CD4-positive, alpha-beta T cell treated with Interleukin-15 for 1 hour (primary cell): ENCODE results near the gene NTM.

Experiments
- DNase-seq: peaks from one replicate; pipeline ENCODE4 v3.0.0-alpha.2; 2020

Gene NTM

DNA sequence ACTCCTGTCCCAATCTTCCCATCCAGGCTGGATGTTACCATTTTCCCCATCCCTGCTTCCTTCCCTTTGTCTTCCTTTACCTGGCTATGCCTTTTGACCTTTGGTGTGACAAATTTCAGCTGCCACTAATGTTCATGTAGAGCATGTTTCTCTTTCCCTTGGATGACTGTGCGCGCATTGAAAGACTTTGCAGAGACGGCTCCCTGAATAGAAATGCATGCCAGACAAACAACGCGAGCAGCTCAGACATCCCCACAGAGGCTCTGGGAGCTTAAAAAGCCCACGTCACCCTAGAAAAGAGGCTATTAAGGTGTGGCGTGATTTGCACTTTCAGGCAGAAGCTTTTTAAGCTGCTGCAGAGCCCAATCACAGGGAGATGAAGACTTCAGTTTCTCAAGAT is 202.0 kb downstream of the NTM start:
- DNase-seq = no peak

DNA sequence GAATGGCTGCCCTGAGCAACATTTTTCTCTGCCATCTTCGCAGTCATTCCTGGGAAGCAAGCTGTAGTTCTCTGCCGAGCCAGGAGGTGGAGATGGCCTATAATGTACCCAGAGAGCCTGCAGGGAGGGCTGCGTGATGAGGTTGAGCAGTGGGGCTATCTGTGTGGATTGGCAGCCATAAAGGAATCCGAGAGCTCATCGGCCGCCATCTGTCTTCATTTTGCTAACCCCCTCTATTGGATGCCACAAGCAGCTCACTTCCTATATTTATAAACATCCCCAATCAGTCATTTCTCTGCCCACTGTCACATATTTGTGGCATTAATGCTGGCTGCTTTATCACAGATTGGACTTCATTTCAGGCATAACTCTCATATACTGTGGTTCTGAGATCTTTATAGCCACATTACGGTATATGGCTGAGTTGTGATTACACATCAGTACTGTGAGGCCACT is 209.5 kb downstream of the NTM start:
- DNase-seq = no peak

DNA sequence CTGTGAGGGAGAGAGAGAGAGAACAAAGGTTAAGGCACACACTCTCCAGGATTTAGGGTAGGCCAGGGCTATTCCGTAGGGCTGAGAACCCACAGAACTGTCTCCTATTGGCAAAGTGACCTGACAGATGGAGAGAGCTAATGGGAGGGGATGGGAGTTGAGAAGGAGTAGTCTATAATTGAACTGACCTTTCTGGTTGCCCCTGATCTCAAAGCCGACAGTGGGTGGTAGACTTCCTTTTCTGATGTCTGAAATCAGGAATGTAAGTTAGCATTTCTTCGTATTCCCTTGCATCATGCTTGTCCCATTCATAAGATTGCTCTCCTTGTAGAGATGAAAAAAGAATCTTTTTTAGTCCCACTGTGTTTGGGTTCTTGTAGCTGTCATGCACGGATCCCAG is 210.1 kb downstream of the NTM start:
- DNase-seq = no peak

DNA sequence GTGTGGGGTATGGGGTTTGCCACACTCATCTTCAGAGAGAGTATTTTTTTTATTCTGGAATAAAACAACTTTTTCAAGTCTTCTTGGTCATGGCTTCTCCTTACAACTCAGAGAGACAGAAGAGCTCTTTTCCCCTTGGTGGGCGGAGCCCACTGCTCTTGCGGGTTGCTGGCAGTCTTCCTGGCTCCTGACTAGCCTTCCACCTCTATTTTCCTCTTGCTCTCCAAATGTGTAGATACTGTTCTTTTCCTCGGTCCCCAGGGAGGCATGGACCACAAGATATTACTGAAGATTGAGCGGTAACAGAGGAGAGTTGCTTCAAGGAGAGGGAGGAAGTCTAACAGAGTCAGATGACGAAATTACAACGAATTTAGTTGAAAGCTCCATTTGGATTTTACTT is 210.6 kb downstream of the NTM start:
- no peak for DNase-seq

DNA sequence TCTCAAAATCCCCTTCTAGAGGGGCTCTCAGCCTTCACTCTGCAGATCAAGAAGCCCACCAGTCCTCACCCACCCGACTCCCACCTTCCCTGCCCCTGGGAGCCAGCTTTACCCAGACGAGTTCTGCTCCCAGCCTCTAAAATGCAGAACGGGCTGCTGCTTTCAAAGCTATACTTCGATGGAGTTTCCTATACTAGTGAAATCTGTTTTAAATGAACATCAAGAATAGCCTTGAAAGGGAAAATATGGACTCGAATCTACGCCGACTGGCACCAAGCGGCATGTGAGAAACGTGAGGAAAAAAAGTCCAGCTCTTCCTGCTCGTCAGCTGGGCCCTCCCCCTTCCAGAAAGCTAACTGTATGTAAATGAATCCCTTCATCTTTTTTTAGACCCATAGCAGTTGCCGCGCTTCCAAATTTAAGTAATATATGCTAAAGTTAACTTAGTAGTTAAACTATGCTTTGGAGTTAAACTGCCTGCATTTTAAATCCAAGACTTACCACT is 211.7 kb downstream of the NTM start:
- DNase-seq = no peak

DNA sequence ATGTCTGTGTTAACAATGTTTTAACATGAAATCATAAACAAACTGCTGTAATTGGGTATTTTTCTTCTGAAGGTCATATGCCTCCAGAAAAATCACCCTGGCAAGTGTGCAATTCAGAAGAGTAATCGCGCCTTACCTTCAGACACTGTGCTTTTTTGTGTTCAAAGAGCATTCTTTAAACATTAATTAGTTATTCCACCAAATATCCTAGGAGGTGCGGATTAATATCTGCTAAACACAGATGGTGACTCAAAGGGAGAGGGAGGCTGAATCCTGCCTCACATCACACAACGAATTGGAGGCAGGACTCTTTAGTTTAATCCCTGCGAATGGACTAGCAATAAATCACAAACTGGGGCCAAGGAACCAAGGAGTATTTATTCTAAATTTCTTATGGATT is 213.0 kb downstream of the NTM start:
- DNase-seq = no peak

DNA sequence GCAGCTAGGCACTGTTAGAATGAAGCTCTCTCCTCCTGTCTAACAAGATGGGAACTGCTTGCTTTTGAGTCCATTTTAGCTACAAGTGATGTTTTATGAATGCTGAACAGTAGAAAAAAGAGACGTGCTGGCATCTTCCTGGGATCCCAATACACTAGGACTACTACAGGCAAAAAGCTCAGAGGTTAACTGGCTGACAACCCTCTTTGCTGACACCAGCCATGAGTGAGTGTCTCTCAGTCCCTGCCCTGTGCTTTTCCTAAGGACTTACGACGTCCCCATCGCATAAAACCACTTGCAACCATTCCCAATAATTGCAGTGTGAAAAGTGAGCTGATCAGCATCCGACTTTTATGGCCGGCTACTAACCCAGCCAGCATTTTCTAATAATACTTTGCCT is 213.5 kb downstream of the NTM start:
- DNase-seq = no peak

DNA sequence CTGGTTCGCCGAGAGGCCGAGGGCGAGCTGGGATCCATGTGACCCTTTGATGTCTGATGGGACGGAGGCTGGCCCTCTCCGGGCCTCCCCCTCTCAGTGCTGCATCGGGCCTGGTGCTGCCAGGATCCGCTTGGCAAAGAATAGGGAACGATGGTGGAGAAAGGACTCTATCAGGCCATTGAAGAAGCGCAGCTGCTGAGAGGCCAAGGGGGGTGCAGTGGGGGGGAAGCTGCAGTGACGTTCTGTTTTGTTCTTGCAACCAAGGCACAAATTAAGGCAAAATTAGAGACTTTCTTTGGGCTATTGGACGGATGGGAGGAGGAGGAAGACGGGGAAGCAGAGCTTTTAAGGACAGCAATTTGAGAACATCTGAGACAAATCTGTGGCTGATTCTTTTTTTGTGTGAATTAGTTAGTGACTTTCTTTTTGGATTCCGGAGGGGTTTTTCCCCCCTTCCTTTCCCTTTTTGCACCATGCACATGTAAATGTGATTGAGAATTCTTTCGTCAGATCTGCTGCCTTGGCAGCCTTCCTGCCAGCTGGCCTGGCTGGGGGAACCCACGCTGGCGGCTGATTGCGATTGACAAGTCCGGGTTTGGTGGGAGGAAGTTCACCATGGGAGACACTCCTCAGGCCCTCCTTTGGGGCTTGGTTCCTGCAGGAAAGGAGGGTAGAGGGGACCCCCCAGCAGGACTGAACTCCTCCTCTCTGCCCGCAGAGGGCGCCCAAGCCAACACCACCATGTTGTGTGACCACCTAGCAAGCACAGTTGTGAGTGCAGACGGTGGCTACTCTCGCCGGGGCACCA is 214.6 kb downstream of the NTM start:
- no peak for DNase-seq

DNA sequence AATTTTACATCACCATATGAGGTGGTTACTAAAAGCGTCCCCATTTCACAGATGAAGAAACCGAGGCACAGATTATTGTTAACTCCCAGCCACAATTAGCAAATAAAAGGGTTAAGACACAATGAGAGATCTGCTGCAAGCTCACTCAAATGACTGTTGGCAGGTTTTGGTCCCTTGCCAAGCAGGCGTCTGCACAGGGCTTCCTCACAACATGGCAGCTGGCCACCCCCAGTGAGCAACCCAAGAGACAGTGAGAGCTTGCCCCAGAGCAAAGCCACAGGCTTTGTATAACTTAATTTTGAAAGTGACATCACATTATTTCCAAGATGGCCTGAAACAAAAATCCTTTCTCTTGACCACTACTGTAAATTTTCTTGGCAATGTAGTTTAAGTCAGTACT is 217.6 kb downstream of the NTM start:
- DNase-seq = no peak

DNA sequence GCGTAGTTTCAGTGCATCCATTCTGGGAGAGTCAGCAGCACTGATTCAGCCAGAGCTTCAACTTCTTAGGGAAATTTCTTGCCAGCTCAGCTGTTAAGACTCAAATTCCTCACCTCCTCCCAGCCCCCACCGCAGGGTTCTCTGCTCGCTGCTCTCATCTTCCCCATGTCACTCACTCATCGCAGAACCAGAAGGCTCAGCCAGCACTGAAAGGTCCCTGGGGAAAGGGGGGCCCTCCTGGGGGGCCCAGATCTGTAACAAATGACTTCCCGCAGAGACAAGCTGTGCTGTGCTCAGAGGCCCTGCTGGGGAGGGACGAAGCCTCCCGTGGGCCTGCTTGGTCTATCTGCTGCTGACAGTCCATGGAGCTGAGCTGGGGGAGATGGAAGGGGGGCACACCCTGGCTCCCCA is 220.6 kb downstream of the NTM start:
- DNase-seq = no peak

DNA sequence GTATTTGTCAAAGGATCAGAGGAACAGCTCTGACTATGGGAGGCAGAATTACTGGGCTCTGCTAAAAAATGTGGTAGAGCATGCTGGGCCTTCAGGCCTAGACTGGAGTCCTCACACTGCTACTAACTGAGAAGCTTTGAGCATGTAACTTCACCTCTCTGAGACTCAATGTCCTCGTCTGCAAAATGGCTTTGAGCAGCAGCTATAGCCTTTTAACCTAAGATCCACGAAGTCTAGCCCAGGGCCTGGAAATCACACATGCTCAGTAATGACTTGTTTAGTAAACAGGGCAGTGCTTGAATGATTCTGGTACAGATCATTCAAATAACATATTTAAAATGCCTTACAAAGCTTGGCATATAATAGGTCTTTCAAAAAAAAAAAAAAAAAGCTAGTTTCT is 221.7 kb downstream of the NTM start:
- no peak for DNase-seq

DNA sequence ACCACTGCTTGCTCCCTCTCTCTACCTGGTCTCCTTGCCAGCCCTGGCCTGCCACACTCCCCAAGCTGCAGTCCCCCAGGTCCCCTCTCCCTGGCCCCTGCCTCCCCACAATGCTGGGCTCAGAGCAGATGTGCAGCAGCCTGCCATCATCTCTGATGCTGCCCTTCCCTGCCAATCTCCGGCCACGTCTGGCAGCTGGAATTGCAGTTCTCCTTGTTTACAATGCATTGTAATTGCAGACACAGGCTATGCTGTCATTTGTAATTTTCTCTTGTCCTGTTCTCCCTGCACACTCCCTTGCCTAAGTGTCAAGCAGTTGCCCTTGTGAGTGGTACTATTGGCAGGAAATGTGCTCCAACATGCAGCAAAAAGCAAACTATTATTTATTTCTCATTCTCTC is 222.3 kb downstream of the NTM start:
- DNase-seq = no peak

DNA sequence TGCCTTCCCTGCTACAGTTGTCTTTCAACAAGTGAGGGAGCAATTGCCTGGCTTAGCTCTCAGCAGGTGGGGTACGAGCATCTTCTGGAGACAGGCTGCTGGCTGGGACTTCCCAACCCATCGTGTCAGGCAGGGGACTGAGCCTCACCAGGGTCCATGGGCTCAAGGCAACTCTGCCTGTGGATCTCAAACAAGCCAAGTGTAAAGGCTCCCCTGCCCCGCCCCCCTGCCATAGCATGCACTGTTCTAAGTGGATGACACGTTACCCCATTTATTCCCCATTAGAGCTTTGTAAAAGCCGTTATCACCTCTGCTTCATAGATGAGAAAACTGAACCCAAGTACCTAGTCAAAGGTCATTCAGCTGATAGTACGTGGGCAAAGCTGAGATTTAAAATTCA is 222.9 kb downstream of the NTM start:
- no peak for DNase-seq

DNA sequence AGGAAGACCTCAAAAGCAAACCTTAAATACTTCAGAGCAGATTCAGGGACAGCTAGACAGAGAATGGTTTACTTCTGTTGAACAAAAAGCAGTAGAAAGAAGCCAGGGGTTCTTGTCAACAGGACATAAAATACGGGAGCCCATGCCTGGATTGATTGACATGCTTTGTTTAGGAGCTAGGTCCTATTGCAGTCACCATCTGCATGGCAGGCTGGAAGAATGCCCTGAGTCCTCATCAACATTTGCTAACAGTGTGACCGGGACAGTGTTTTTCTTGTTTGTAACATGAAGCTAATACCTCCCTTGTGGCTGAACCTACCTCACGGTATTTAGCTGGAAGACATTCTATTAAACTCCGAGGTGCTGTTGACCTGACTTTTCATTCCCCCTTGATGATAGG is 225.4 kb downstream of the NTM start:
- DNase-seq = no peak

DNA sequence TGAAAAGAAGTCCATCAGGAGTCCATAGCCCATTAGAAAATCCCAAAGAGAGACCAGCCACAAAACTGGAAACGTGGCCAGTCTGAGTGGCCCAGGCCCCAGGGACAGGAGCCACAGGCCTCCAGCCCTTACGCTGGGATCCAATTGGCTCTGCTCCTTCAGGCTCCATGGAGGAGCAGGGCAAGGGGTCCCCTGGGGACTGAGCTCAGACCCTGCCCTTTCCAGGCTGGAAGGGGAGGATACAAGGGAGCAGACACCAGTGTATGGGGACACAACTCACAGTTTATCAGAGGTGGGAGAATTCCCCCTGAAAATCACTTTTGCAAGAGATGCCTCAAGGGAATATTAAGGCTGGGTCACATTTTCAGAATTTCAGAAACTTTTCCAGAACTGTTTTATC is 227.5 kb downstream of the NTM start:
- no peak for DNase-seq

DNA sequence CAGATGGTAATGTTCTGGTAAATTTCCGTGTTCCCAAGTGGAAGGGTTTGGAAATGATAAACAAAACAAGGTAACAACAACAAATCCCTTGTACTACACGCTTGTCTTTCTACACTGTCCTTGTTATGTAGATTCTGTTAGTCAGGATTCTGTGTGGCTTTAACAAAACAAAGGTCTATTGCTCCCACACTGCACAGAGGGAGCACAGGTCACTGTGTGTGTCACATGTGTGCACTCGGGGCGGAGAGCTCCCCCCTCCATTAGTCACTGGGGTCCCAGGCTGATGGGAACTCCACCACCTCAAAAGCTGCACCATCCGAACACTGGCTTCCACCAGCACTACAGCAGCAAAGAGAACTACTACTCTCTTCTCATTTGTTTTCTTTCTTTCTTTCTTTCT is 227.9 kb downstream of the NTM start:
- no peak for DNase-seq

DNA sequence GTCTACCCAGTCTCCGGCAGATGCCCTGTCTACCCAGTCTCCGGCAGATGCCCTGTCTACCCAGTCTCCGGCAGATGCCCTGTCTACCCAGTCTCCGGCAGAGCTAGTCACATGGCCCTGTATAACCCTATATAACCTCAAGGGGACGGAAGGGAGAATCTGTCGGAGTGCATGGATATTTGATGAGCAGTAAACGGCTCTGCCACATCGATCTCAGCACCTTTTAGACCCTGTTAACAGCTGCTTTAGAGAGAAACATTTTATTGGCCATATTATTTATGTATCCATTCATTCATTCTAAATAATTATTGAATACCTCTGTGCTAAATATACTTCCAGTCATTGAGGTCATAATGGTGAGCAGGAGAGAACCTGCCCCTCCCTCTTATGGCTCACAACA is 228.9 kb downstream of the NTM start:
- no peak for DNase-seq

DNA sequence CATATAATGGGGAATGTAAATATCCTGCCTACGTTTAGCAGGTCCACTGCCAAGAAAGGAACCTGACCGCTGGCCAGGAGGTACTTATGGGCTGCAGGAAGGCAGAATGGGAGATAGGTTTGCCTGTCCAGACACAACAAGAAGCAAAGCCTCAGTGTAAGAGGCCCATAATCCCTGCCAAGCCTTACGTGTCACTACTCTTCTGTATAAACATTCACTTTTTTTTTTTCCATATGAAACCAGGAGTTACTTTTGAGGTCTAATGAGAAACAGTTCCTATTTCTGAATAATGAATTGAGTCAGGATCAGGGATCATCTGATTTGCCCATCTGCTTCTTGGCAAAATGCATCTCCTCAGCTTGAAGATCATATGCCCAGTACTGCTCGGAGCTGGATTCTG is 230.2 kb downstream of the NTM start:
- no peak for DNase-seq

DNA sequence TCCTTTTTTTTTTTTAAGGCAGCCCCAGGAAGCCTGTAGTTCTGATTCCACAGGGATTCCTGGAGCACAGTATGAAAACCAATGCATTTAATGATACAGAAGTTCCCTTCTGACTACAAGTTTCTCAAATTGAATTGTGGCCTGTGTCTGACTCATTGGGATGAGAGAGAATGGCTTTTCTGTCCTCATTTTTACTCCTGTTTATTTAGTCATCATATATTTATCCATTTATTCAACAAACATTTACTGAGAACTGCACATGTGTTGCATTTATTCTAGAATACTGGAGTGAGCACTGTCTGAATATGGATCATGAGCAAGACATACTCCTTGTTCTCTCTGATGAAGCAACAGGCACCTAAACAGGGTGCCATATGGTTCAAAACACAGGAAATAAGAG is 231.2 kb downstream of the NTM start:
- no peak for DNase-seq

DNA sequence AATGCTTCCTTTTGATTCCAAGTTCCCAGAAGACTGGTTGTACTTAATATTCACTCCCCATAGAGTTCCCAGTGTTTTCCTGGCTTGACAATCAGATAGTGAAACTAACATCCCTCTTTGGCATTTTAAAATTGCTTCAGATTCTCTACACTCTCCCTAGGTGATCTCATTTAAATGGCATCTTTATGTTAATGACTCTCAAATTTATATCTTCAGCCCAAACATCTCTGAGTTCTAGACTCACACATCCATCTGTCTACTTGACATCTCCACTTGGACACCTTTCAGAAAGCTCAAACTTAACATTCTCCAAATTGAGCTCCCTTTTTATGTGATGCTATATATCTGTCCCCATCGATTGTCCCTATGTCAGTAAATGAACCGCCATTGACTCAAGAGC is 232.0 kb downstream of the NTM start:
- DNase-seq = no peak

DNA sequence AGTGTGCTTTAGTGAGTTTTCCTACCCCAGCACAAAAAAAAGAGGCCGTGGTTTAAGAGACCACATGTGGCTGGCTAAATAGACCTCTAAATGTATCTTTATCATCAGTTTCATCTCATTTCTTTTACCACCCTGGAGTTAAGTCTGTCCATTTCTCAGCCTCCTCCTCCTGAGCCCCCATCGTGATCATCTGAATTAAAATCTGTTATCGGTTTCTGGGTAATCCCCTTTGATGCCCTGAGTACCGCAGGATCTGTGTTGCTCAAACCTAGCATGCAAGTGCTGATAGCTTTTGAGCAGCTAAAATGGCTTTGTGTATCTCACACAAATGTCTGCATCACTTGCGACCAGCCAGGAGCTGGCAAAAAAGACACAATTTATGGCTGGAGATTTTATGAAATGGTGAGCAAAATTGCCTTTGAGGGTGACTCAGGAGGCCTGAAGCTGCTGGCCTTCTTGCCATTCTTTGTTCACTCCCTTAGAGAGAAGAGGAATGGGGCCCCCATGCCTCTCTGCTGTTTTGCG is 236.5 kb downstream of the NTM start:
- DNase-seq = no peak

DNA sequence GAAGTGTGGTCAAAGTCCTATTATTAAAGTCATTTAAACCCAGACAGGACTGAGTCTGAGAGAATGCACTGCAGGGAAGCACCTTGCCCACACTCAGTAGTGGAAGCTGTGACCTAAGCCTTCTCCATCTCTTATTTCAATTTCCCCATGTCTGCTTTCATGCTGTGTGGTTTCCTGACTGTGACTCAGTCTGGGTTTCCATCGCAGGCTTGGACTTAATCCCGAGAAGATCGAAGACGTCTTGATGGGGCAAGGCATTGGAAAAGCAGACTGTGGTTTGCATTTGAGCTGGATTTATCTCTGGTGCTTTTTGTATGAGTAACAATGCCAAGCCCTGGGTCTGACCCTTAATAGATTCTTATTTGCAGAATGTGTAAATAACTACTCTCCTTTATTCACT is 238.9 kb downstream of the NTM start:
- DNase-seq = no peak

DNA sequence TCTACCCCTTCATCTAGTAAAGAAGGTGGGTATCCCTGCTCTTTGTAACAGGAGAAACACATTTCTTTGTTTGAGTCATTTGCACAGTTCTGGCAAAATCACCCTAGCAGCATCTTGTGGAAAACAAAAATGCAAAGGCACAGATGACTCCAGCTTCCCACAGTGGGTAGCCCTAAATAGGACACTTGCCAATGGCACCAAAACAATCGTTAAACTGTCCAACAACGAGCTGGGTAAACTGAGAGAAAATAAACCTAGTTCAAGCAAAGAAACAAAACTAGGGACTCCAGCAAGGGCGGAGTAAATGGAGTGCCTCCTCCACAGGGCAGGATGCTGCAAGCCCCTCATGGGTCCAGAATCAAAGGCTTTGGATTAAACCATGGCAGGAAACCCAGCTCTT is 239.5 kb downstream of the NTM start:
- DNase-seq = no peak

DNA sequence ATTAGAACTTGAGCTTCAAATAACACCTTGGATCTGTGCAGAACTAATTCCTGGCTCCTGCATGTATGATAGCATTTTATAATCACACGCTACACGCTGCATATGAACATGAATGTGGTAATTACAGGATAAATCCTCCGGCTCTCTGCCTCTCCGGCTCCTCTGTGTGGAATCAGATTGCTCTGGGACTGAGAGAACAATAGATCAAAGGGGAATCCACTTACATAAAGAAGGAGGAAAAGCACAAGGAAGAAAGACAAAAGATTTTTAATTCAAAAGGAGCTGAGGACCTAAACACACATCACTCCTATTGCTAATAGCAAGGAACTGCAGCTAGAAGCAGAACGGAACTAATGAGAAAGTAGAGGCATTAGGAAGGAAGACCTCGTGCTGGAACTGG is 240.9 kb downstream of the NTM start:
- no peak for DNase-seq

DNA sequence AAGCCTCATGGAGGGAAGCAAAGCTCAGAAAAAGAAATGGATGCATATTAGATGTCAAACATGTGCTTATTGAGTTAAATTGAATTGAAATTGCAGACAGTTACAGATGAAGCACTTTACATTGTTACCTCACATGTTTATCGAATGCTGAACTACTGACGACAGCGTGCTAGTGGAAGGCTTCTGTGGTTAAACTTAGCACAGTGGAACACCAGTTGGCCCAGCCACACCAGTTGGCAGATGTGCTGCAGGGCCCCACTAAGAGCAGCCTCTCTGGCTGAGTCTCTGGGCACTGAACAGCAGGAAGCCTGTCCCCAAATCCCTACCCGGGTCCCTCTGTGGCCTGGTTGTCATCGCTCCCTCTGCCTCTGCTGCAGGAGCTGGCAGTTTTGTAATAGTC is 242.1 kb downstream of the NTM start:
- no peak for DNase-seq
